SU-DHL-6 (cell line): Measurements from ENCODE around the gene MRPL36.

Experiments
- H2AFZ ChIP-seq: fragments of 200-600 bp; sonication (generic); 2 replicates; pipeline ENCODE4 v1.6.1; 2014; ENCODE audit warnings: low read depth, mild to moderate bottlenecking, moderate library complexity, mixed read lengths, antibody characterized with exemption, low read length; ENCODE audit not compliant: severe bottlenecking
- H3F3A ChIP-seq: fragments of 200-600 bp; shearing (Covaris generic); 2 replicates; pipeline ENCODE4 v1.6.0; 2016; ENCODE audit warnings: antibody characterized with exemption, mild to moderate bottlenecking; ENCODE audit not compliant: insufficient read depth
- H3K27ac ChIP-seq: fragments of 200-600 bp; sonication (generic); 2 replicates; pipeline ENCODE4 v1.5.1; 2016; ENCODE audit warnings: low read depth, mild to moderate bottlenecking, low read length, moderate library complexity, mixed read lengths
- H3K27me3 ChIP-seq: fragments of 200-600 bp; sonication (generic), shearing (Covaris generic); 2 replicates; pipeline ENCODE4 v1.6.0; 2014; ENCODE audit warnings: mild to moderate bottlenecking, low read length
- H3K36me3 ChIP-seq: fragments of 200-600 bp; sonication (generic); 2 replicates; pipeline ENCODE4 v1.6.1; 2014; ENCODE audit warnings: mild to moderate bottlenecking, low read length, mixed read lengths
- H3K4me2 ChIP-seq: fragments of 300-600, 200-600 bp; shearing (Covaris generic), sonication (generic); 2 replicates; pipeline ENCODE4 v1.6.0; 2014; ENCODE audit warnings: low read length, low read depth, mild to moderate bottlenecking; ENCODE audit not compliant: poor library complexity, severe bottlenecking
- H3K4me3 ChIP-seq: fragments of 200-600 bp; sonication (generic); 2 replicates; pipeline ENCODE4 v1.5.1; 2014; ENCODE audit warnings: antibody characterized with exemption, low read length, mild to moderate bottlenecking, mixed read lengths; ENCODE audit not compliant: insufficient read depth, poor library complexity, severe bottlenecking
- H3K79me2 ChIP-seq: fragments of 200-600 bp; sonication (generic); 2 replicates; pipeline ENCODE4 v1.6.1; 2014; ENCODE audit warnings: mild to moderate bottlenecking, low read length, moderate library complexity; ENCODE audit not compliant: insufficient read depth
- H3K9ac ChIP-seq: fragments of 200-600 bp; sonication (generic); 2 replicates; pipeline ENCODE4 v1.7.0; 2014; ENCODE audit warnings: mild to moderate bottlenecking, low read length
- H3K9me2 ChIP-seq: fragments of 200-600 bp; sonication (generic); replicated peaks from 2 replicates; pipeline ENCODE4 v1.6.1; 2014; ENCODE audit warnings: low read length; ENCODE audit not compliant: insufficient read depth
- H3K9me3 ChIP-seq: fragments of 200-600 bp; sonication (generic); 2 replicates; pipeline ENCODE4 v1.6.1; 2014; ENCODE audit warnings: low read length, mixed read lengths; ENCODE audit not compliant: insufficient read depth
- H4K20me1 ChIP-seq: fragments of 200-600 bp; sonication (generic); 2 replicates; pipeline ENCODE4 v1.6.1; 2014; ENCODE audit warnings: low read depth, mild to moderate bottlenecking, antibody characterized with exemption, low read length, moderate library complexity, mixed read lengths
- EZH2phosphoT487 ChIP-seq: fragments of 200-600 bp; sonication (generic), shearing (Covaris generic); conservative IDR thresholded peaks from 2 replicates; pipeline ENCODE4 v1.6.1; 2018; ENCODE audit warnings: mild to moderate bottlenecking, antibody characterized with exemption, low read length, moderate library complexity, mixed read lengths
- TF ChIP-seq, protein P1 (sequence below): fragments of 200-600 bp; sonication (generic); IDR thresholded peaks from one replicate; pipeline ENCODE4 v1.5.1; 2017; ENCODE audit warnings: antibody characterized with exemption, mild to moderate bottlenecking, low read length, moderate library complexity; ENCODE audit not compliant: insufficient read depth, poor library complexity, severe bottlenecking

The MRPL36 gene

GRCh38 chr5:1768283-1769000 lies 31.2 kb downstream of the MRPL36 start:
- Histone ChIP-seq H3K9ac (no peak overlapping the region), H3K4me2 (no peak overlapping the region), H3K79me2 (no peaks in the 10 kb centered on the region), H3F3A (0 out of 2 replicates have a peak, but pooled peaks cover 6% of the 10 kb centered on the region), H3K36me3 (0 out of 2 replicates have a peak, but pooled peaks cover 3% of the 10 kb centered on the region), H2AFZ (no peak overlapping the region), H3K27ac (no peak overlapping the region), H3K9me2 (no peaks in the 10 kb centered on the region), H3K27me3 (no peaks in the 10 kb centered on the region), H3K9me3 (peaks cover 5% of the 10 kb centered on the region; the same call in 1 of the 2 replicates), H3K4me3 (no peak overlapping the region), H4K20me1 (no peaks in the 10 kb centered on the region)
- TF ChIP-seq EZH2phosphoT487 = no peak
- TF ChIP-seq, protein P1, sequence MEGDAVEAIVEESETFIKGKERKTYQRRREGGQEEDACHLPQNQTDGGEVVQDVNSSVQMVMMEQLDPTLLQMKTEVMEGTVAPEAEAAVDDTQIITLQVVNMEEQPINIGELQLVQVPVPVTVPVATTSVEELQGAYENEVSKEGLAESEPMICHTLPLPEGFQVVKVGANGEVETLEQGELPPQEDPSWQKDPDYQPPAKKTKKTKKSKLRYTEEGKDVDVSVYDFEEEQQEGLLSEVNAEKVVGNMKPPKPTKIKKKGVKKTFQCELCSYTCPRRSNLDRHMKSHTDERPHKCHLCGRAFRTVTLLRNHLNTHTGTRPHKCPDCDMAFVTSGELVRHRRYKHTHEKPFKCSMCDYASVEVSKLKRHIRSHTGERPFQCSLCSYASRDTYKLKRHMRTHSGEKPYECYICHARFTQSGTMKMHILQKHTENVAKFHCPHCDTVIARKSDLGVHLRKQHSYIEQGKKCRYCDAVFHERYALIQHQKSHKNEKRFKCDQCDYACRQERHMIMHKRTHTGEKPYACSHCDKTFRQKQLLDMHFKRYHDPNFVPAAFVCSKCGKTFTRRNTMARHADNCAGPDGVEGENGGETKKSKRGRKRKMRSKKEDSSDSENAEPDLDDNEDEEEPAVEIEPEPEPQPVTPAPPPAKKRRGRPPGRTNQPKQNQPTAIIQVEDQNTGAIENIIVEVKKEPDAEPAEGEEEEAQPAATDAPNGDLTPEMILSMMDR = no peak

- H3K9ac ChIP-seq = no peak overlapping the region
- H3K27ac ChIP-seq = no peak overlapping the region
- no peaks in the 10 kb centered on the region for H3K27me3 ChIP-seq
- no peaks in the 10 kb centered on the region for H3K79me2 ChIP-seq
- H3K9me3 ChIP-seq = peaks cover 5% of the 10 kb centered on the region; the same call in 1 of the 2 replicates
- no peak overlapping the region for H3K4me3 ChIP-seq
- no peak overlapping the region for H3K4me2 ChIP-seq
- no peaks in the 10 kb centered on the region for H3K9me2 ChIP-seq
- 0 out of 2 replicates have a peak, but pooled peaks cover 3% of the 10 kb centered on the region for H3K36me3 ChIP-seq
- no peaks in the 10 kb centered on the region for H4K20me1 ChIP-seq
- H3F3A ChIP-seq = 0 out of 2 replicates have a peak, but pooled peaks cover 6% of the 10 kb centered on the region
- H2AFZ ChIP-seq = no peak overlapping the region
- no peak for TF ChIP-seq EZH2phosphoT487
- TF ChIP-seq, protein P1 = no peak
These were observed 31.9 kb downstream of the MRPL36 start for GRCh38 chr5:1767524-1768282.

- 0 out of 2 replicates have a peak, but pooled peaks cover 6% of the 10 kb centered on the region for H3F3A ChIP-seq
- TF ChIP-seq, protein P1 = no peak
- no peak for TF ChIP-seq EZH2phosphoT487
- no peak overlapping the region for H3K9ac ChIP-seq
- 0 out of 2 replicates have a peak, but pooled peaks cover 3% of the 10 kb centered on the region for H3K36me3 ChIP-seq
- H3K4me3 ChIP-seq = no peak overlapping the region
- peak overlapping the region; percentile 48 for H3K27ac ChIP-seq
- H3K79me2 ChIP-seq = no peaks in the 10 kb centered on the region
- H3K9me2 ChIP-seq = no peaks in the 10 kb centered on the region
- H3K4me2 ChIP-seq = peak overlapping the region; percentile 32
- no peaks in the 10 kb centered on the region for H4K20me1 ChIP-seq
- H3K9me3 ChIP-seq = peaks cover 5% of the 10 kb centered on the region; the same call in 1 of the 2 replicates
- H2AFZ ChIP-seq = no peak overlapping the region
- H3K27me3 ChIP-seq = no peaks in the 10 kb centered on the region
These were observed 33.8 kb downstream of the MRPL36 start for GRCh38 chr5:1765880-1766235.
